ENCODE results near the gene FFAR2. TPM values are rescaled to one million over a fixed set of nuclear protein-coding genes. Genes with fewer than 3 reads are reported as not detected.

The FFAR2 gene
- total RNA-seq, 1 experiment from 2014 or later, result not detected

- no peak overlapping the region for H3K56ac ChIP-seq (ENCODE audit: insufficient read length, low read depth, low read length)
- H3K23ac ChIP-seq (ENCODE audit: insufficient read length, low read depth, low read length), result no peak overlapping the region
- H3K4me1 Mint-ChIP-seq, result no peaks in the 10 kb centered on the region; a peak in 1 of 4 replicates
- no peaks in the 10 kb centered on the region for H3K9me3 Mint-ChIP-seq
- no peak overlapping the region for H3T11ph ChIP-seq (ENCODE audit: low read length)
- H2BK15ac ChIP-seq (ENCODE audit: low read depth, low read length), result no peak overlapping the region
- H3K4me3 Mint-ChIP-seq, result no peak overlapping the region
- H2BK120ac ChIP-seq (ENCODE audit: low read depth, low read length, poor library complexity, severe bottlenecking), result no peak overlapping the region
- H3K18ac ChIP-seq (ENCODE audit: insufficient read length, low read depth, low read length), result no peak overlapping the region
- H2BK20ac ChIP-seq (ENCODE audit: low read depth, low read length, poor library complexity, severe bottlenecking), result no peak overlapping the region
- no peak overlapping the region for H3K4me2 ChIP-seq (ENCODE audit: insufficient read depth, insufficient read length, low read length)
- H4K20me1 ChIP-seq (ENCODE audit: control insufficient read depth, insufficient read depth, insufficient read length), result no peaks in the 10 kb centered on the region
- no peak overlapping the region for H4K8ac ChIP-seq (replicated peaks; ENCODE audit: insufficient read length, low read depth, low read length)
- no peak overlapping the region for H4K91ac ChIP-seq (ENCODE audit: insufficient read length, low read depth, low read length)
- no peaks in the 10 kb centered on the region for H3K79me2 ChIP-seq (ENCODE audit: insufficient read depth, low read length)
- H3K9me3 ChIP-seq (ENCODE audit: control insufficient read depth, low read depth, low read length), result no peaks in the 10 kb centered on the region
- no peaks in the 10 kb centered on the region for H3K4me1 ChIP-seq (ENCODE audit: insufficient read depth, low read length)
- no peak overlapping the region for H3K4ac ChIP-seq (ENCODE audit: low read depth, low read length)
- no peak overlapping the region for H3K27ac Mint-ChIP-seq
- no peak for DNase-seq
- no peak overlapping the region for H3K9ac ChIP-seq (ENCODE audit: extremely low read depth, insufficient read length, low read length)
- WGBS (ENCODE audit: extremely low coverage, insufficient read length, low lambda C conversion rate), result no CpG with 5 or more reads among the region's 5 CpGs
- peaks cover 41% of the 10 kb centered on the region for H3K27me3 Mint-ChIP-seq (ENCODE audit: low read depth)
- no peak overlapping the region for H2BK12ac ChIP-seq (ENCODE audit: insufficient read length, low read depth, low read length)
- TF ChIP-seq CTCF (conservative IDR thresholded peaks at IDR 0.05), result no peak
- no peaks in the 10 kb centered on the region for H3K79me1 ChIP-seq (ENCODE audit: insufficient read depth, low read depth, low read length, poor library complexity, severe bottlenecking)
- H2BK5ac ChIP-seq (ENCODE audit: insufficient read length, low read length), result no peak overlapping the region
- no peak overlapping the region for H2AK5ac ChIP-seq (ENCODE audit: insufficient read length, low read length)
- no peak overlapping the region for H4K5ac ChIP-seq (ENCODE audit: insufficient read length, low read depth, low read length)
- no peak overlapping the region for H3K14ac ChIP-seq (ENCODE audit: insufficient read depth, low read length)
- H3K27me3 ChIP-seq (ENCODE audit: insufficient read depth, low read length), result no peaks in the 10 kb centered on the region
- H3K27ac ChIP-seq (ENCODE audit: insufficient read length, low read depth, low read length), result no peak overlapping the region
- no peaks in the 10 kb centered on the region for H3K23me2 ChIP-seq (ENCODE audit: insufficient read length, low read depth, low read length, poor library complexity, severe bottlenecking)
- H2AFZ ChIP-seq (ENCODE audit: low read length), result no peak overlapping the region
- H3K36me3 Mint-ChIP-seq (ENCODE audit: insufficient read depth in 1 of 3, low read depth in 3 of 3), result no peaks in the 10 kb centered on the region
Observed at GRCh38 chr19:35419805-35420204, 28.3 kb upstream of the FFAR2 start.

Data from H9 (cell line).